Activated CD4-positive, alpha-beta T cell treated with anti-CD3 and anti-CD28 coated beads for 36 hours (primary cell): Measurements from ENCODE around the gene ST7. TPM values are rescaled to one million over a fixed set of nuclear protein-coding genes. Genes with fewer than 3 reads are reported as not detected.
"Not testable (repeated sequence)": the region's sequence is repeated elsewhere in the genome, so short reads cannot be mapped to it uniquely, and the experiment has no call there.

Source experiments
- ATAC-seq: fragments of 200-7000 bp; cut with Tn5 transposase; one replicate; pipeline ENCODE4 v1.10.0; 2021; ENCODE audit warnings: mild to moderate bottlenecking, moderate library complexity
- CTCF ChIA-PET: fragments of 350-600 bp; sonication (Branson Sonifier 250); formaldehyde crosslinking; loops from one replicate; lab custom pipeline; 2021; ENCODE audit warnings: antibody characterized with exemption; lab: Charles Lee
- POLR2A ChIA-PET: fragments of 350-600 bp; sonication (Branson Sonifier 250); formaldehyde crosslinking; loops from one replicate; lab custom pipeline; 2021; ENCODE audit warnings: antibody characterized with exemption, inconsistent platforms; lab: Charles Lee
- DNase-seq: peaks from one replicate; pipeline ENCODE4 v3.0.0-alpha.2; 2020
- H3K27ac Mint-ChIP-seq: one replicate; pipeline ENCODE4 v1.8.0; 2021; ENCODE audit warnings: mixed read lengths
- H3K27me3 Mint-ChIP-seq: one replicate; pipeline ENCODE4 v1.8.0; 2021; ENCODE audit warnings: mixed read lengths
- H3K36me3 Mint-ChIP-seq: one replicate; pipeline ENCODE4 v1.8.0; 2021; ENCODE audit warnings: low read depth, mixed read lengths
- H3K4me1 Mint-ChIP-seq: one replicate; pipeline ENCODE4 v1.8.0; 2021; ENCODE audit warnings: mixed read lengths
- H3K4me3 Mint-ChIP-seq: one replicate; pipeline ENCODE4 v1.8.0; 2021; ENCODE audit warnings: mild to moderate bottlenecking, moderate library complexity, mixed read lengths
- H3K9me3 Mint-ChIP-seq: one replicate; pipeline ENCODE4 v1.8.0; 2021; ENCODE audit warnings: low read depth, mixed read lengths
- intact Hi-C, 2 experiments: fragments of 100-400 bp; cut with DNase I in 1 of 2; cut with micrococcal nuclease in 1 of 2; formaldehyde crosslinking; loops; one replicate each; pipeline versions ENCODE4 v1.14.2 to v1.15.1; 2022 to 2024; cut with DNase I, micrococcal nuclease
- total RNA-seq, 2 experiments: library from RNA; stranded (reverse); gene quantifications; one replicate each; pipeline ENCODE4 v1.2.3, GENCODE V29; 2021

ST7 gene
- total RNA-seq, 2 experiments from 2014 or later = 6.4 to 8.1 TPM

- intact Hi-C loops = no loop called here
- H3K36me3 Mint-ChIP-seq = no peaks in the 10 kb centered on the region
Observed at GRCh38 chr7:117237646-117238045, 284.3 kb downstream of the ST7 start.

GRCh38 chr7:117238472-117238871 lies 285.2 kb downstream of the ST7 start:
- Mint-ChIP-seq H3K27ac (no peak overlapping the region), H3K36me3 (no peaks in the 10 kb centered on the region), H3K9me3 (no peaks in the 10 kb centered on the region), H3K27me3 (peaks cover 21% of the 10 kb centered on the region), H3K4me3 (no peak overlapping the region), H3K4me1 (no peaks in the 10 kb centered on the region)
- ChIA-PET POLR2A (no interaction called here), CTCF (no interaction called here)
- DNase-seq (no peak), ATAC-seq (no peak)
- intact Hi-C loops = no loop called here

More at GRCh38 chr7:117237646-117238045, 284.3 kb downstream of the ST7 start:
- DNase-seq (no peak), ATAC-seq (no peak)
- peaks cover 16% of the 10 kb centered on the region for H3K27me3 Mint-ChIP-seq
- ChIA-PET POLR2A (no interaction called here), CTCF (no interaction called here)
- H3K4me3 Mint-ChIP-seq = no peak overlapping the region
- H3K27ac Mint-ChIP-seq = no peak overlapping the region
- H3K9me3 Mint-ChIP-seq = no peaks in the 10 kb centered on the region
- H3K4me1 Mint-ChIP-seq = no peaks in the 10 kb centered on the region

- H3K9me3 Mint-ChIP-seq = no peaks in the 10 kb centered on the region
- DNase-seq = no peak
- no peaks in the 10 kb centered on the region for H3K36me3 Mint-ChIP-seq
- intact Hi-C loops = no loop called here
- no peak overlapping the region for H3K27ac Mint-ChIP-seq
- ChIA-PET CTCF (no interaction called here), POLR2A (no interaction called here)
- ATAC-seq = no peak
- H3K4me3 Mint-ChIP-seq = no peak overlapping the region
- no peaks in the 10 kb centered on the region for H3K4me1 Mint-ChIP-seq
- H3K27me3 Mint-ChIP-seq = peaks cover 21% of the 10 kb centered on the region
Observed at GRCh38 chr7:117238937-117239336, 285.6 kb downstream of the ST7 start.

DNA sequence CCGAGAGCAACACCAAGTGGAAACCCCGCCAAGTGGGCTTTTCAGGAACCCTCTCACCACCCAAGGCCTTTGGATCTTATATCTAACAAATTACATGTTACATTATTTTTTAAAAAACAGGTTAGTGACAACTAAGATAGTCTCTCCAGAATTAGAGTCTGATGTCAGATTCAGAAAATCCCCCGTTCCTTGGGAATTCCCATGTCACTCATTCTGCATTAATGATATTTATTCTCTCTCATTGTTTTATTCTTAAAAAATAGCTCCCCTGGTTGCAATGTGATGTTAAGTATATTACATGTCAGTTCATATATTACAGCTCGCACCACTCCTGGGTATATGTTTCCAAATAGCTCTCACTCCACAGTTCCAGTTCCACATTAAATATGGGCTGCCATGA lies 287.8 kb downstream of the ST7 start:
- ATAC-seq (no peak), DNase-seq (no peak)
- CTCF ChIA-PET = no interaction called here
- Mint-ChIP-seq H3K9me3 (no peaks in the 10 kb centered on the region), H3K27ac (no peak overlapping the region), H3K27me3 (peaks cover 19% of the 10 kb centered on the region), H3K4me3 (no peak overlapping the region), H3K36me3 (no peaks in the 10 kb centered on the region), H3K4me1 (no peaks in the 10 kb centered on the region)
- intact Hi-C loops = no loop called here
- POLR2A ChIA-PET = no interaction called here

DNA sequence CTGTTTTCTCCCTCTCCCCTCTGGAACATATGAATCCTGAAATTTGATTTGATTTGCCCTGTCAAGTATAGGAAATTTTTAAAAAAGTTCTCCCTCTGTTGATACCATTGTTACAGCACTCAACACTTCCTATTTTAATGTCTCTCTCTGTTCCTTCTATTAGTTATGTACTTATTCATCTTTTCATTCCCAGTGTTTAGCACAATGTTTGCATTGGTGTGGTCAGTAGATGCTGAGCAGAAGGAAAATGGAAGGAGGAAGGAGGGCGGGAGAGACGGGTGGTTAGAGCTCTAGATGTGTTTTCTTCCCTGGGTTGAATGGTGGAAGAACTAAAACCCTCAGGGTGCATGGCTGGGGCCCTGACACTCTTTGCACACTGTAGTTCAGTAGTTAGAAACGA lies 290.1 kb downstream of the ST7 start:
- no peaks in the 10 kb centered on the region for H3K4me1 Mint-ChIP-seq
- H3K9me3 Mint-ChIP-seq = no peaks in the 10 kb centered on the region
- H3K4me3 Mint-ChIP-seq = no peak overlapping the region
- DNase-seq (no peak), ATAC-seq (no peak)
- intact Hi-C loops = no loop called here
- peaks cover 17% of the 10 kb centered on the region for H3K27me3 Mint-ChIP-seq
- POLR2A ChIA-PET = interaction anchor here (0.6 kb wide), 1 partner anchor 950 kb away, joined by 3 read pairs; no protein-coding TSS in a partner anchor
- no peaks in the 10 kb centered on the region for H3K36me3 Mint-ChIP-seq
- CTCF ChIA-PET = interaction anchor here (0.7 kb wide), 1 partner anchor 20 kb away, joined by 3 read pairs; no protein-coding TSS in a partner anchor
- no peak overlapping the region for H3K27ac Mint-ChIP-seq

- H3K4me1 Mint-ChIP-seq, intact Hi-C loops, H3K36me3 Mint-ChIP-seq, DNase-seq, POLR2A ChIA-PET, CTCF ChIA-PET, H3K27ac Mint-ChIP-seq, H3K9me3 Mint-ChIP-seq, ATAC-seq, H3K4me3 Mint-ChIP-seq: not testable (repeated sequence)
- peaks cover 12% of the 10 kb centered on the region for H3K27me3 Mint-ChIP-seq
Observed at GRCh38 chr7:117245703-117246102, 292.4 kb downstream of the ST7 start.

DNA sequence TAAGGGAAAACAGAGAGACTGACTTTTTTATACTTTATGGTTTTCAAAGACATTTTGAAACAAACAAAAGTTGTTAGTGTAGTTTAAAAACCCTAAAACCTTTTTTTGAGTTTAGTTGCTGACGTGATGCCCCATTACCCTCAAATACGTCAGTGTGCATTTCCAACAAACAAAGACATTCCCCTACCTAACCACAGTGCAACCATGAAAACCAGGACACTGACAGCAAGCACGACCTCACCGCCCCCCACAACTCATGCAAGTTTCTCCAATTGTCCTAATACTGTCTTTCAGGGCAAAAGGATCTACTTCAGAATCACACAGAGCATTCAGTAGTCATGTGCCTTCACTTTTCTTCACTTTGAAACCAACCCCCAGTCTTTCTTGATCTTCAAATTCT lies 294.5 kb downstream of the ST7 start:
- no peak for ATAC-seq
- peaks cover 5% of the 10 kb centered on the region for H3K27me3 Mint-ChIP-seq
- intact Hi-C loops = no loop called here
- H3K27ac Mint-ChIP-seq = no peak overlapping the region
- DNase-seq = no peak
- CTCF ChIA-PET = no interaction called here
- H3K4me3 Mint-ChIP-seq = no peak overlapping the region
- no peaks in the 10 kb centered on the region for H3K36me3 Mint-ChIP-seq
- POLR2A ChIA-PET = no interaction called here
- no peaks in the 10 kb centered on the region for H3K4me1 Mint-ChIP-seq
- no peaks in the 10 kb centered on the region for H3K9me3 Mint-ChIP-seq

- intact Hi-C loops = no loop called here
- Mint-ChIP-seq H3K9me3 (no peaks in the 10 kb centered on the region), H3K4me3 (no peak overlapping the region), H3K27ac (no peak overlapping the region), H3K27me3 (peaks cover 2% of the 10 kb centered on the region), H3K36me3 (no peaks in the 10 kb centered on the region), H3K4me1 (no peaks in the 10 kb centered on the region)
- ChIA-PET POLR2A (no interaction called here), CTCF (interaction anchor here (0.6 kb wide), 2 partner anchors 20 to 900 kb away, joined by 3 read pairs; no protein-coding TSS in a partner anchor)
- ATAC-seq = no peak
- DNase-seq = no peak
Observed at GRCh38 chr7:117248829-117249228, 295.5 kb downstream of the ST7 start.

DNA sequence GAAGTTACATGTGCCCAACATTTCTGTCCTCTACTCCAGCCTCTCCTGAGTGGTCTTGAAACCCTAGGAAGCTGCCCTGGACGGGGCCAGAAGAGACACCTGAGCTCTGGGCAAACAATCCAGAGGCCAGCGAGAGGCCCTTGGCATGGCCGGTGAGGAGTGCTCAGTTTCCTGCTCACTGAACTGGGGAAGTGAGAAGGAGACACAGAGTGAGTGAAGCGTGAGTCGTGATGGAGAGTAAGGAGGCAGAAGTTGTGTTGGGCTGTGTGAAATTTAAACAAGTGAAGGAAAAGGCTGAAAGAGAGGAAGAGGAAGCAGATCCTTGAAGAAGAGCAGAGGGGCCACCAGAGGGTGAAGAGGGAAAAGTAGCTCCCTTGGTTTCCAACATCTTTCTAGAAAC lies 296.4 kb downstream of the ST7 start:
- intact Hi-C loops = no loop called here
- Mint-ChIP-seq H3K36me3 (no peaks in the 10 kb centered on the region), H3K27ac (no peak overlapping the region), H3K4me1 (no peaks in the 10 kb centered on the region), H3K27me3 (peaks cover 2% of the 10 kb centered on the region), H3K4me3 (no peak overlapping the region), H3K9me3 (no peaks in the 10 kb centered on the region)
- POLR2A ChIA-PET = no interaction called here
- no peak for DNase-seq
- CTCF ChIA-PET = interaction anchor here (0.6 to 1.5 kb wide), 2 partner anchors 13 to 899 kb away, joined by 3 to 4 read pairs; no protein-coding TSS in a partner anchor
- no peak for ATAC-seq

- no peaks in the 10 kb centered on the region for H3K36me3 Mint-ChIP-seq
- no peak for ATAC-seq
- no peak overlapping the region for H3K4me3 Mint-ChIP-seq
- POLR2A ChIA-PET = no interaction called here
- DNase-seq = no peak
- peaks cover 5% of the 10 kb centered on the region for H3K27me3 Mint-ChIP-seq
- CTCF ChIA-PET = interaction anchor here (1.5 kb wide), 1 partner anchor 13 kb away, joined by 4 read pairs; no protein-coding TSS in a partner anchor
- H3K27ac Mint-ChIP-seq = no peak overlapping the region
- H3K4me1 Mint-ChIP-seq = no peaks in the 10 kb centered on the region
- H3K9me3 Mint-ChIP-seq = no peaks in the 10 kb centered on the region
- intact Hi-C loops = no loop called here
Observed at GRCh38 chr7:117250245-117250644, 296.9 kb downstream of the ST7 start.

DNA sequence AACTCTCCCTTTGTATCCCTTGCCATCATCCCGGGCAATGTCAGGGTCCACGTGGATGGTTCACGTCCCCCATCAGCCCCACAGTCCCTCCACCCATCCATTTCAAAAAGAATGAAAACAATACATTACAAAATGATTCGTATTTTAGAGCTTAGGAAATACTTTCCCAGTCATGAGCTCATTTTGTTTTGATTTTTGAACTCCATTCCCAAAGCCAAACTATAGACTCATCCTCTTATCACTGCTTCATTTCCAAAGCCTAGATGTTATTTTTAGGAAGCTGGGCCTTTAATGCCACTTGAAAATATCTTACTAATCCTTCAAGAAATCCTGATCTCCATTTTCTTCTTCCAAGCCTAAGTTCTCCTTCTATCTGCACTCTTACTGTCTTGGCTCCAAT lies 297.5 kb downstream of the ST7 start:
- CTCF ChIA-PET = interaction anchor here (0.6 to 1.5 kb wide), 2 partner anchors 12 to 721 kb away, joined by 3 to 4 read pairs; no protein-coding TSS in a partner anchor
- peaks cover 5% of the 10 kb centered on the region for H3K27me3 Mint-ChIP-seq

GRCh38 chr7:117251687-117252086 lies 298.4 kb downstream of the ST7 start:
- DNase-seq = no peak
- intact Hi-C loops = no loop called here
- CTCF ChIA-PET = no interaction called here
- Mint-ChIP-seq H3K36me3 (no peaks in the 10 kb centered on the region), H3K27me3 (peaks cover 6% of the 10 kb centered on the region), H3K4me3 (no peak overlapping the region), H3K9me3 (no peaks in the 10 kb centered on the region), H3K27ac (no peak overlapping the region), H3K4me1 (no peaks in the 10 kb centered on the region)
- POLR2A ChIA-PET = no interaction called here
- ATAC-seq = no peak

More for the DNA sequence above, 297.5 kb downstream of the ST7 start:
- H3K9me3 Mint-ChIP-seq = no peaks in the 10 kb centered on the region
- H3K4me1 Mint-ChIP-seq = no peaks in the 10 kb centered on the region
- no peak overlapping the region for H3K4me3 Mint-ChIP-seq
- POLR2A ChIA-PET = no interaction called here
- ATAC-seq (no peak), DNase-seq (no peak)
- intact Hi-C loops = no loop called here
- H3K27ac Mint-ChIP-seq = no peak overlapping the region
- H3K36me3 Mint-ChIP-seq = no peaks in the 10 kb centered on the region
